Ishikawa (cell line): ENCODE measurements around the gene ASCL2.

Source experiments
- EP300 ChIP-seq: IDR thresholded peaks from 2 replicates; pipeline ENCODE4 v1.6.1; 2012; ENCODE audit warnings: borderline replicate concordance
- MAX ChIP-seq: IDR thresholded peaks from 2 replicates; pipeline ENCODE4 v1.6.1; 2012
- RAD21 ChIP-seq: IDR thresholded peaks from 2 replicates; pipeline ENCODE4 v1.6.1; 2012; ENCODE audit warnings: low read depth
- REST ChIP-seq: IDR thresholded peaks from 2 replicates; pipeline ENCODE4 v1.6.1; 2012; ENCODE audit warnings: low read depth, mild to moderate bottlenecking

- TF ChIP-seq RAD21: no peak
- TF ChIP-seq MAX: no peak
- TF ChIP-seq REST: no peak
- TF ChIP-seq EP300: no peak
Observed at GRCh38 chr11:2264366-2265053, 5.9 kb downstream of the ASCL2 start.
